ENCODE measurements around the gene TRIP13. TPM values are rescaled to one million over a fixed set of nuclear protein-coding genes. Genes with fewer than 3 reads are reported as not detected.

Gene TRIP13
- total and polyA plus RNA-seq, 7 donors = 0.39 to 2.9 (median 0.81) TPM

DNA sequence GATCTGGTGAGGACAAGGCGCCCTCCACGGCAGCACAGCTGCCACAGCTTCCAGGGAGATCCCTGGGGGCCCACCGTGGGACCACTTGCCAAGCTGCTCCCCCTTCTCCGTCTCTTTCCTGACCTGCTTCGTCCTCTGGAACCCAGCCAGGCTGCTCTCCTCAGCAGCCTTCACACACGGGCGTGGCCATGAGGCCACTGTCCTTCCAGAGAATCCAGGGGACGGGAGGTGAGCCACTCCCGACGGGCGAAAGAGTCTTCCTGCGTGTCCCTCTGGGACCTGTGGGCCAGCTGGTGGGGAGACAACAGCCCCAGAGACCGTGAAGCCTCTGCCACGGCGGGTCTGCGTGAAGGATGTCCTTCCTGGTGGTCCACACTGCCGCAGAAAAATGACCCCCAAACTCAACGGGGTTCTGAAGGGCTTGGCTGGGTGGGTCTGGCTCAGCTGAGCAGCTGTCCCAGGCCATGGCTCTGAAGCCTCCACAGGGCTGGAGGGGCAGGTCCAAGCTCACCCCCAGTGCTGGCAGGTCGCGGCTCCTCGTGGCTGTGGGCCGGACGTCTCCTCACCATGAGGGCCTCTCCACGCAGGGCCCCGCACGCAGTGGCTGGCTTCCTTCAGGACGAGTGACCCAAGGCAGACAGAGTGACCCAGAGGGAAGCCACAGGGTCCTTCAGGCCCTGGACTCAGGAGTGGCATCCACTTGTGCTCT lies 68.5 kb downstream of the TRIP13 start:
- 50 to 58% (median 51%) methylated on average over 25 to 27 of the region's 27 CpGs for WGBS, 3 donors
- Histone ChIP-seq H3K27ac (no peak overlapping the region), H3K36me3 (ENCODE audit: insufficient read depth in 1 of 2, low read depth in 1 of 2) (no peaks in the 10 kb centered on the region), H3K4me1 (peaks cover 5% of the 10 kb centered on the region), H3K4me3 (no peak overlapping the region), H3K9me3 (no peaks in the 10 kb centered on the region), H3K27me3 (ENCODE audit: insufficient read depth in 3 of 3, low read length in 2 of 3) (peaks cover 0 to 86% (median 20%) of the 10 kb centered on the region in 3 donors)
- intact Hi-C loops (cut with DNase I) = no loop called here
- DNase-seq (peak in 1 of 2 donors; percentile 49), ATAC-seq (no peak)
- TF ChIP-seq, protein P1, sequence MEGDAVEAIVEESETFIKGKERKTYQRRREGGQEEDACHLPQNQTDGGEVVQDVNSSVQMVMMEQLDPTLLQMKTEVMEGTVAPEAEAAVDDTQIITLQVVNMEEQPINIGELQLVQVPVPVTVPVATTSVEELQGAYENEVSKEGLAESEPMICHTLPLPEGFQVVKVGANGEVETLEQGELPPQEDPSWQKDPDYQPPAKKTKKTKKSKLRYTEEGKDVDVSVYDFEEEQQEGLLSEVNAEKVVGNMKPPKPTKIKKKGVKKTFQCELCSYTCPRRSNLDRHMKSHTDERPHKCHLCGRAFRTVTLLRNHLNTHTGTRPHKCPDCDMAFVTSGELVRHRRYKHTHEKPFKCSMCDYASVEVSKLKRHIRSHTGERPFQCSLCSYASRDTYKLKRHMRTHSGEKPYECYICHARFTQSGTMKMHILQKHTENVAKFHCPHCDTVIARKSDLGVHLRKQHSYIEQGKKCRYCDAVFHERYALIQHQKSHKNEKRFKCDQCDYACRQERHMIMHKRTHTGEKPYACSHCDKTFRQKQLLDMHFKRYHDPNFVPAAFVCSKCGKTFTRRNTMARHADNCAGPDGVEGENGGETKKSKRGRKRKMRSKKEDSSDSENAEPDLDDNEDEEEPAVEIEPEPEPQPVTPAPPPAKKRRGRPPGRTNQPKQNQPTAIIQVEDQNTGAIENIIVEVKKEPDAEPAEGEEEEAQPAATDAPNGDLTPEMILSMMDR (IDR thresholded peaks at IDR 0.05) = no peak

DNA sequence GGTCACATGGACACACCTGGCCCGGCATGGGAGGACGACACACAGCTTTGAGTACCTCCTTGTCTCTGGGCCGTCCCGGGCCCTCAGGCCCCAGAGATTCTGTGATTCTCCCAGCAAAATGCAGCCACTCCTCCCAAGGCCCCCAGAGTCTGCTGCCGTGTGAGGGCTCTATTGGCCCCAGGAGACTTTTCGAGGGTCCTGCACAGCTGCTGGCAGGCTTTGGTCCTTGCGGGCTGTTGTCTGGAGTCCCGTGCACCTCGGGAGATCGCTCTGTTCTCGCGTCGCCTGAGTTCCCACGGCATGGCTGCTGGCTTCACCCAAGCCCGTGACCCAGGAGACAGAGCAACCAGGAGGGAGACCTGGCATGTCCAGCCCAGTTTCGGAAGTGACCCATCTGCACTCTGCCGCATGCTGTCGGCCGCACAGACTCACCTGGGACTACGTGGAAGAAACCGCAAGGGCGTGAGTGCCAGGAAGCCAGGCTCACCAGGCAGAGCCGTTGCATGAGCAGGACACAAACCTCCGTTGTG lies 69.1 kb downstream of the TRIP13 start:
- TF ChIP-seq, protein P1 (IDR thresholded peaks at IDR 0.05) = no peak

DNA sequence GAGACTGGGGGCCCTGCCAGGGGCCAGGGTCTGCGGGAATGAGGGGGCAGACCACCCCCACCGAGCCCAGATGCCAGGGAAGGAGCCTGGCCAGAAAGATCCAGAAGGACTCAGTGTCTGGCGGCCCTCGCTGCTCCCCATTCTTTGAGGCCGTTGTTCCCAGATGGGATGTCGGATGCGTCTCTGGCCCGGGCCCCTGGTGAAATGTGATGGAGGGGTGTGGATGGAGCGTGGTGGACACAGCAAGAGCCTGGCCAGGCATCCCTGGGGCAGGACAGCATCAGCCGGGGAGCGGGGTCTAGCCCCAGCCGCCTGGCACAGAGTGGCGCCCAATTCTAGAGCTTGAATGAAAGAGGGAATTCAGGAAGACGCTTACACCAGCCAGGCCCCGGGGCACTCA lies 69.7 kb downstream of the TRIP13 start:
- Histone ChIP-seq H3K36me3 (ENCODE audit: insufficient read depth in 1 of 2, low read depth in 1 of 2) (no peaks in the 10 kb centered on the region), H3K9me3 (no peaks in the 10 kb centered on the region), H3K4me3 (no peak overlapping the region), H3K4me1 (peaks cover 2% of the 10 kb centered on the region), H3K27me3 (ENCODE audit: insufficient read depth in 3 of 3, low read length in 2 of 3) (peaks cover 0 to 81% (median 13%) of the 10 kb centered on the region in 3 donors), H3K27ac (no peak overlapping the region)
- TF ChIP-seq, protein P1 (IDR thresholded peaks at IDR 0.05) = no peak
- no peak for DNase-seq
- WGBS, 3 donors = 91 to 92% (median 92%) methylated on average over 15 of the region's 15 CpGs
- no peak for ATAC-seq
- intact Hi-C loops (cut with DNase I) = no loop called here

More for the DNA sequence above, 69.1 kb downstream of the TRIP13 start:
- peaks cover 5% of the 10 kb centered on the region for H3K4me1 ChIP-seq
- H3K36me3 ChIP-seq (ENCODE audit: insufficient read depth in 1 of 2, low read depth in 1 of 2) = no peaks in the 10 kb centered on the region
- ATAC-seq = no peak
- H3K9me3 ChIP-seq = no peaks in the 10 kb centered on the region
- H3K27ac ChIP-seq = no peak overlapping the region
- 88 to 92% (median 92%) methylated on average over 24 of the region's 24 CpGs for WGBS, 3 donors
- H3K27me3 ChIP-seq (ENCODE audit: insufficient read depth in 3 of 3, low read length in 2 of 3) = peaks cover 0 to 81% (median 16%) of the 10 kb centered on the region in 3 donors
- DNase-seq = peak in 1 of 2 donors; percentile 46
- intact Hi-C loops (cut with DNase I) = no loop called here
- no peak overlapping the region for H3K4me3 ChIP-seq

DNA sequence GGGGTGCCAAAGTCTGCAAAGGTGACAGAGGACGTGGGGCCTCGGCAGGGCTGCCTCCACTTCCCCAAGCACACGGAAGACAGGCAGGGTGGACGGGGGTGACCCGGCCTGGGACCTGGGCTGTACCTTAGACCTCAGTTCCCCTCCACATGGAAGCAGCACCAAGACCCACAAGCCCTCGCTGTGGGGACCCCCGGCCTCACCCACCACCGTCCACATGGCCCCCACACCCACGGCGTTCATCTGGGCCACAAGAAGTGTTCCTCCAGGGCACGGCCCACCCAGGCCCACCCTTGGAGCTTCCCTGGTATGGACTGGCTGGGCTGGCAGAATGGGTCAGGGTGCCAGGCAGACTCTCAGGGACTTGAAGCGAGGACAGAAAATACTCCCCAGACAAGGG lies 70.1 kb downstream of the TRIP13 start:
- no peak for DNase-seq
- H3K27ac ChIP-seq = no peak overlapping the region
- H3K4me3 ChIP-seq = no peak overlapping the region
- H3K27me3 ChIP-seq (ENCODE audit: insufficient read depth in 3 of 3, low read length in 2 of 3) = peaks cover 0 to 81% (median 13%) of the 10 kb centered on the region in 3 donors
- no peaks in the 10 kb centered on the region for H3K4me1 ChIP-seq
- H3K9me3 ChIP-seq = no peaks in the 10 kb centered on the region
- no peaks in the 10 kb centered on the region for H3K36me3 ChIP-seq (ENCODE audit: insufficient read depth in 1 of 2, low read depth in 1 of 2)
- TF ChIP-seq, protein P1 (IDR thresholded peaks at IDR 0.05) = no peak
- 95 to 98% (median 97%) methylated on average over 12 of the region's 12 CpGs for WGBS, 3 donors
- intact Hi-C loops (cut with DNase I) = no loop called here
- no peak for ATAC-seq

Measured in psoas muscle (tissue), 8 donors.